Gastroesophageal sphincter (tissue), 4 donors: ENCODE results near the gene ACOT11. TPM values are rescaled to one million over a fixed set of nuclear protein-coding genes. Genes with fewer than 3 reads are reported as not detected.

ENCODE experiments used
- ATAC-seq: fragments of 150-250 bp; one replicate; pipeline ENCODE4 v1.9.1; 2016; ENCODE audit warnings: mild to moderate bottlenecking, moderate library complexity
- H3K27ac ChIP-seq, 4 donors: fragments of 200-600 bp; sonication (generic) in 3 of 4; 1 replicate in 3 of 4; 2 replicates in 1 of 4; pipeline ENCODE4 v1.5.1; 2016 to 2019
- H3K27me3 ChIP-seq: fragments of 200-600 bp; sonication (generic); one replicate; pipeline ENCODE4 v1.5.1; 2019
- H3K36me3 ChIP-seq, 2 donors: fragments of 200-600 bp; sonication (generic); one replicate each; pipeline ENCODE4 v1.5.1; 2019; ENCODE audit warnings: control low read depth in 1 of 2
- H3K4me1 ChIP-seq, 3 donors: fragments of 200-600 bp; sonication (generic); 1 replicate in 2 of 3; 2 replicates in 1 of 3; pipeline ENCODE4 v1.5.1; 2016 to 2019; ENCODE audit warnings: control low read depth in 2 of 3
- H3K4me3 ChIP-seq, 2 donors: fragments of 200-600 bp; sonication (generic); one replicate each; pipeline ENCODE4 v1.5.1; 2019; ENCODE audit warnings: mild to moderate bottlenecking in 1 of 2, moderate library complexity in 1 of 2
- H3K9me3 ChIP-seq, 3 donors: fragments of 200-600 bp; sonication (generic); one replicate each; pipeline ENCODE4 v1.5.1; 2017 to 2019; ENCODE audit warnings: control low read depth in 2 of 3
- EP300 ChIP-seq: sonication (generic); formaldehyde crosslinking; IDR thresholded peaks from one replicate; pipeline ENCODE4 v1.6.1; 2017; ENCODE audit warnings: antibody characterized with exemption, mild to moderate bottlenecking
- POLR2A ChIP-seq, 2 donors: fragments of 450-650 bp; IDR thresholded peaks; one replicate each; pipeline ENCODE4 v1.6.1; 2017; ENCODE audit warnings: antibody characterized with exemption in 2 of 2, mild to moderate bottlenecking in 2 of 2, moderate library complexity in 1 of 2
- POLR2AphosphoS5 ChIP-seq: sonication (generic); formaldehyde crosslinking; IDR thresholded peaks from one replicate; pipeline ENCODE4 v1.6.1; 2017; ENCODE audit warnings: antibody characterized with exemption
- WGBS, 2 donors: methylation state at CpG; one replicate each; pipeline ENCODE4 v1.1.5; 2018; ENCODE audit warnings: low coverage in 1 of 2; 5-methylcytosine and 5-hydroxymethylcytosine counted together
- total RNA-seq, 4 donors: library from RNA; depleted of rRNA; stranded (reverse); fragments of >200 nt; gene quantifications; one replicate each; pipeline ENCODE4 v1.1.0, GENCODE V29; 2016
- TF ChIP-seq, protein P1 (sequence below), 4 experiments: fragments of 200-600 bp in 2 of 4; fragments of 450-650 bp in 2 of 4; sonication (generic) in 1 of 4; IDR thresholded peaks; one replicate each; pipeline ENCODE4 v1.5.1; 2017 to 2019; ENCODE audit warnings: antibody characterized with exemption in 4 of 4, mild to moderate bottlenecking in 2 of 4, moderate library complexity in 2 of 4

ACOT11 gene
- total RNA-seq, 4 donors from 2014 or later: 4.4 to 40.5 (median 10.9) TPM

DNA sequence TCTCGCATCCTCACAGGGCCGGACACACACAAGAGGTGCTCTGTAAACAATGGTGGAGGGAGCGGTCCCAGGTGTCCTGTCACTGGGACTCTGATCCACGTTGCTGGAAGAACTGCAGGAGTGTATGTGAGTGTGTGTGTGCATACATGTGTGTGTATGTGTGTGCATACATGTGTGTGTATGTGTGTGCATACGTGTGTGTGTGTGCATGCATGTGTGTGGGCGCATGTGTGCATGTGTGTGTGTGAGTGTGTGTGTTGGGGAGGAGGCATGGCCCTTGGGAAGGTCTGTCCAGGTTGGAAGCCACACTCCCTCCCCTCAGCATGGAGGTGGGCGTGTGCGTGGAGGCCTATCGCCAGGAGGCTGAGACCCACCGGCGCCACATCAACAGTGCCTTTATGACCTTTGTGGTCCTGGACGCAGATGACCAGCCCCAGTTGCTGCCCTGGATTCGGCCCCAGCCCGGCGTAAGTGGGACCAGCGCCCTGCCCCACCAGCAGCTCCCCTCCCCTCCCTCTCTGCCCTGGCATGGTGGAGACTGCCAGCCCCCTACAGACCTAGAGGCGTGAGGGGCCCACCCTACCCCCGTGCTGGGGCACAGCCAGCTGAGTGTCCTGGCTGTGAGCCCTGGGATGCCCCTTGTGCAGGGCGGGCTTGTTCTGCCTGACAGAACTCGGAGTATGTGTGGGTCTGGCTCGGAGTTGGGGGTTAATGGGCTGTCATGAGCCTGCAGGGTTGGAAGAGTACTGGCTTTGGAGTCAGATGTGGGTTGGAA, 53.1 kb downstream of the ACOT11 start:
- no peaks in the 10 kb centered on the region for H3K9me3 ChIP-seq
- no peaks in the 10 kb centered on the region for H3K4me1 ChIP-seq
- no peak for ATAC-seq
- H3K27ac ChIP-seq: no peak overlapping the region
- 68 to 80% methylated on average over 3 to 5 of the region's 21 CpGs for WGBS, 2 donors
- no peaks in the 10 kb centered on the region for H3K27me3 ChIP-seq
- no peak for TF ChIP-seq POLR2A (IDR thresholded peaks at IDR 0.05)
- TF ChIP-seq, protein P1, sequence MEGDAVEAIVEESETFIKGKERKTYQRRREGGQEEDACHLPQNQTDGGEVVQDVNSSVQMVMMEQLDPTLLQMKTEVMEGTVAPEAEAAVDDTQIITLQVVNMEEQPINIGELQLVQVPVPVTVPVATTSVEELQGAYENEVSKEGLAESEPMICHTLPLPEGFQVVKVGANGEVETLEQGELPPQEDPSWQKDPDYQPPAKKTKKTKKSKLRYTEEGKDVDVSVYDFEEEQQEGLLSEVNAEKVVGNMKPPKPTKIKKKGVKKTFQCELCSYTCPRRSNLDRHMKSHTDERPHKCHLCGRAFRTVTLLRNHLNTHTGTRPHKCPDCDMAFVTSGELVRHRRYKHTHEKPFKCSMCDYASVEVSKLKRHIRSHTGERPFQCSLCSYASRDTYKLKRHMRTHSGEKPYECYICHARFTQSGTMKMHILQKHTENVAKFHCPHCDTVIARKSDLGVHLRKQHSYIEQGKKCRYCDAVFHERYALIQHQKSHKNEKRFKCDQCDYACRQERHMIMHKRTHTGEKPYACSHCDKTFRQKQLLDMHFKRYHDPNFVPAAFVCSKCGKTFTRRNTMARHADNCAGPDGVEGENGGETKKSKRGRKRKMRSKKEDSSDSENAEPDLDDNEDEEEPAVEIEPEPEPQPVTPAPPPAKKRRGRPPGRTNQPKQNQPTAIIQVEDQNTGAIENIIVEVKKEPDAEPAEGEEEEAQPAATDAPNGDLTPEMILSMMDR (IDR thresholded peaks at IDR 0.05): no peak
- no peak for TF ChIP-seq EP300
- no peak for TF ChIP-seq POLR2AphosphoS5
- H3K36me3 ChIP-seq: peaks cover 0 to 95% of the 10 kb centered on the region in 2 donors
- H3K4me3 ChIP-seq: no peak overlapping the region

- Histone ChIP-seq H3K4me1 (no peaks in the 10 kb centered on the region), H3K9me3 (no peaks in the 10 kb centered on the region), H3K36me3 (peaks cover 0 to 95% of the 10 kb centered on the region in 2 donors), H3K27me3 (no peaks in the 10 kb centered on the region), H3K27ac (no peak overlapping the region), H3K4me3 (no peak overlapping the region)
- 81% methylated on average over 3 of the region's 10 CpGs; no CpG with 5 or more reads in 1 of the 2 donors for WGBS, 2 donors
- no peak for TF ChIP-seq EP300
- TF ChIP-seq, protein P1 (IDR thresholded peaks at IDR 0.05): no peak
- TF ChIP-seq POLR2A (IDR thresholded peaks at IDR 0.05): no peak
- TF ChIP-seq POLR2AphosphoS5: no peak
- ATAC-seq: no peak
Measured at GRCh38 chr1:54601730-54602129, 53.7 kb downstream of the ACOT11 start.

DNA sequence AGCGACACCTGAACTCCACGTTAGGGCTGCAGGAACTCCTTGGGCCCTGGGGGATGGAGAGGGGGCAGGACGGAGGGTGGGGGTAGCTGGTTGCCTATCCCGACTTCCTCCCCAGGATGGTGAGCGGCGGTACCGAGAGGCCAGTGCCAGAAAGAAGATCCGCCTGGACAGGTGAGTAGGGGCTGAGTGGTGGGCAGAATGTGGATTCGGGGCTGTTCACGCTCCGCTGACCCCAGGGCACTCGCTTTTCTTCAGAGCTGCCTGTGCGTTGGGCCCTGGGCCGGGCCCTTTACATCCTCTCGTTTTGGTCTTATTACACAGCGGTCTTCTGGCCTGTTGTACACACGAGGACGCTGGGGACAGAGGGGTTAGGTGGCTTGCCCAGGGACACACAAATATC, 54.5 kb downstream of the ACOT11 start:
- no peak overlapping the region for H3K27ac ChIP-seq
- H3K4me3 ChIP-seq: no peak overlapping the region
- H3K9me3 ChIP-seq: no peaks in the 10 kb centered on the region
- peaks cover 0 to 95% of the 10 kb centered on the region in 2 donors for H3K36me3 ChIP-seq
- ATAC-seq: no peak
- 83 to 88% methylated on average over 3 to 10 of the region's 18 CpGs for WGBS, 2 donors
- TF ChIP-seq POLR2A (IDR thresholded peaks at IDR 0.05): no peak
- no peak for TF ChIP-seq POLR2AphosphoS5
- TF ChIP-seq, protein P1 (IDR thresholded peaks at IDR 0.05): no peak
- TF ChIP-seq EP300: no peak
- no peaks in the 10 kb centered on the region for H3K27me3 ChIP-seq
- no peaks in the 10 kb centered on the region for H3K4me1 ChIP-seq

- no peak overlapping the region for H3K27ac ChIP-seq
- H3K4me3 ChIP-seq: no peak overlapping the region
- H3K36me3 ChIP-seq: peaks cover 0 to 95% of the 10 kb centered on the region in 2 donors
- TF ChIP-seq, protein P1 (IDR thresholded peaks at IDR 0.05): no peak
- TF ChIP-seq POLR2A (IDR thresholded peaks at IDR 0.05): no peak
- TF ChIP-seq POLR2AphosphoS5: no peak
- no peak for TF ChIP-seq EP300
- WGBS, 2 donors: 90 to 92% methylated on average over 2 to 6 of the region's 6 CpGs
- no peak for ATAC-seq
- no peaks in the 10 kb centered on the region for H3K4me1 ChIP-seq
- H3K9me3 ChIP-seq: no peaks in the 10 kb centered on the region
- no peaks in the 10 kb centered on the region for H3K27me3 ChIP-seq
Measured at GRCh38 chr1:54603241-54603640, 55.2 kb downstream of the ACOT11 start.

GRCh38 chr1:54604051-54604450, 56.0 kb downstream of the ACOT11 start:
- 80% methylated on average over 1 of the region's 7 CpGs for WGBS, 2 donors
- ATAC-seq: no peak
- no peaks in the 10 kb centered on the region for H3K4me1 ChIP-seq
- no peak overlapping the region for H3K4me3 ChIP-seq
- H3K27me3 ChIP-seq: no peaks in the 10 kb centered on the region
- H3K36me3 ChIP-seq: peaks cover 0 to 99% of the 10 kb centered on the region in 2 donors
- TF ChIP-seq EP300: no peak
- TF ChIP-seq, protein P1 (IDR thresholded peaks at IDR 0.05): no peak
- no peak for TF ChIP-seq POLR2AphosphoS5
- no peak for TF ChIP-seq POLR2A (IDR thresholded peaks at IDR 0.05)
- H3K9me3 ChIP-seq: no peaks in the 10 kb centered on the region
- H3K27ac ChIP-seq: no peak overlapping the region
